NCI-H82 treated with DMSO at 0.1 percent for 48 hours (cell line): Measurements from ENCODE around the gene ARGFX.
"Not testable (repeated sequence)": the region's sequence is repeated elsewhere in the genome, so short reads cannot be mapped to it uniquely, and the experiment has no call there.

Experiments used
- DNase-seq: peaks from one replicate; lab custom pipeline; 2025; ENCODE audit not compliant: unreplicated experiment; lab: John Stamatoyannopoulos, UW

Gene ARGFX

GRCh38 chr3:121598564-121598963 lies 30.8 kb downstream of the ARGFX start:
- DNase-seq: no peak

DNA sequence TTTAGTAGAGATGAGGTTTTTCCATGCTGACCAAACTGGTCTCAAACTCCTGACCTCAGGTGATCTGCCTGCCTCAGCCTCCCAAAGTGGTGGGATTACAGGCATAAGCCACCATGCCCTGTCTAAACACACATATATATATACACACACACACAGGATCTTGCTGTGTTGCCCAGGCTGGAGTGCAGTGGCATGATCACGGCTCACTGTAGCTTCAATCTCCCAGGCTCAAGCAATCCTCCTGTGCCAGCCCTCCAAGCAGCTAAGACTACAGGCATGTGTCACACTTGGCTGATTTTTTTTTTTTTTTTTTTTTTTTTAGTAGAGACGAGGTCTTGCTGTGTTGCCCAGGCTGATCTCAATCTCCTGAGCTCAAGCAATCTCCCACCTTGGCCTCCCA lies 32.2 kb downstream of the ARGFX start:
- DNase-seq: not testable (repeated sequence)

GRCh38 chr3:121601212-121601812 lies 33.6 kb downstream of the ARGFX start:
- DNase-seq: no peak

DNA sequence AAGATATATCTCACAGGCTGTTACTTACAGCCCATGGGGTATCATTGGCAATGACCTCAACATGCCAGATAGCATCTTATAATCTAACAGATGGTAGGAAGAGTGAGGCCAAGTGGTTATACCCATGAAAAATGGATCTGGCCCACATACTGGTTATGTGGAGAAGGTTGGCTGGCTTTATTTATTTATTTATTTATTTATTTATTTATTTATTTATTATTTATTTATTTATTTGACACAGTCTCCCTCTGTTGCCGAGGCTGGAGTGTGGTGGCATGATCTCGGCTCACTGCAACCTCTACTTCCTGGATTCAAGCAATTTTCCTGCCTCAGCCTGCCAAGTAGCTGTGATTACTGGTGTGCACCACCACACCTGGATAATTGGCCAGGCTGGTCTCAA lies 37.0 kb downstream of the ARGFX start:
- no peak for DNase-seq

DNA sequence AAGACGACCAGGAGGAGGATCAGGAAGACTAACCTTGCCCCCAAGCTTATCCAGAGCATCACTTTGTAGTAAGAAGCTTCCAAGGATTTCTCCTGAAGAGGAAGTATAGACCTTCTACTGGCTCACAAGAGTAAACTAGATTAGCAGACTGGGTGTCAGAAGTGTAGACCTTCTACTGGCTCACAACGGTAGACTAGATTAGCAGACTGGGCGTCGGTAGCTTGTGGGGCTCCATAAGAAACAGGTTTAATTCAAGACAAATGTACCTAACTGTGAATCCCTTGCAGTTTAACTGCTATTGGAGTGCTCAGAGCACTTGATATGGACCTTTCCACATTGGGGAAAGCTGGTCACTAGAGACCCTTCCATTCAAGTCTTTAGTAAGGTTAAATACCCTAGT lies 38.4 kb downstream of the ARGFX start:
- DNase-seq: no peak
